ENCODE measurements around the gene AMZ1.

AMZ1 gene

GRCh38 chr7:2651847-2652735 is 35.9 kb upstream of the AMZ1 start:
- DNase-seq: no peak

DNA sequence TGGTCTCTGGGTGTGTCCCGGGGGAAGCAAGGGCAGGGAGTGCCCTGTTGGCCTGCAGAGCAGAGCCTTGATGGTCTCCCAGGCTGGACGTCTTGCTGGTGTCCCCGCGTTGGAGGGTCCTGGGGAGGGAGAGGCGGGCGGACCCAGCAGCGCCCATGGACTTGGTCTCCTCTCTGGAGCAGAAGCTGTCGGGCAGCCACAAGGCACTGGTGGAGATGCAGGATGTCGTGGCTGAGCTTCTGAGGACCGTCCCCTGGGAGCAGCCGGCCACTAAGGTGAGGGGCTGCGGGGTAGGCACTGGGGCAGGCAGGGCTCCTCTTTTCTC is 35.3 kb upstream of the AMZ1 start:
- DNase-seq: no peak

DNA sequence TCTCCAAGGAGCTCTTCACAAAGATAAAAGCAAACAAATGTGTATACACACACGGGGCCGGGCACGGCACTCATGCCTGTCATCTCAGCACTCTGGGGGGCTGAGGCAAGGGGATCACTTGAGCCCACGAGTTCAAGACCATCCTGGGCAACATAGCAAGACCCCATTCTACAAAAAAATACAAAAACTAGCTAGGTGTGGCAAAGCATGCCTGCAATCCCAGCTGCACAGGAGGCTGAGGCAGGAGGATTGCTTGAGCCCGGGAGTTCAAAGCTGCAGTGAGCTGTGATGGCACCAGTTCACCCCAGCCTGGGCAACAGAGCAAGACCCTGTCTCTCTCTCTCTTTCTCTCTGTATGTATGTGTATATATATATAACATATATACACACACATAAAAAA is 33.9 kb upstream of the AMZ1 start:
- DNase-seq: no peak

DNA sequence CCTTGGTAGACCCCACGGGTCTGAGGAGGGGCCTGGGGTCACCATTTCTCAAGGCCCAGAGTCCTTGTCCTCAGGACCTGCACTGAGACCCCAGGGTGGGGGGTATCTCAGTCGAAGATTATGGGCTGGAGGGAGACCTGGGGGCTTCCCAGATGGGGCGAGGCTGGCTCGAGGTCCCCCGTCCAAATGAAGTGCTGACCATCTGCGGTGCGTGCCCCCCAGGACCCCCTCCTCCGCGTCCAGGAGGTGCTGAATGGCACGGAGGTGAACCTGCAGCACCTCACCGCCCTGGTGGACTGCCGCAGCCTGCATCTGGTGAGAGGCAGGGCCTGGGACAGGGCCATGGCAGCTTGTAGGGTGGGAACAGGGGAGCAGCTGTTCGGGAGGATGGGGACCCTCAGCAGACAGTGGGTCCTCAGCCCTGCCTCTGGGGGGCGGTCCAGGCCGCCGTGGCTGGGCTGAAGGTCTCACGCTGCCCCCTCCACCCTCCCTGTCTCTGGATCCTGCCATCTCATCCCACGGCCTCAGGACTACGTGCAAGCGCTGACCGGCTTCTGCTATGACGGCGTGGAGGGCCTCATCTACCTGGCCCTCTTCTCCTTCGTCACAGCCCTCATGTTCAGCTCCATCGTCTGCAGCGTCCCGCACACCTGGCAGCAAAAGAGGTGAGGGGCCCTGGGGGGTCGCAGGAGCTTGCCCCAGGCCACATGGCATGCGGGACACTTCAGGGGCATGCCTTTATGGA is 32.0 kb upstream of the AMZ1 start:
- no peak for DNase-seq

DNA sequence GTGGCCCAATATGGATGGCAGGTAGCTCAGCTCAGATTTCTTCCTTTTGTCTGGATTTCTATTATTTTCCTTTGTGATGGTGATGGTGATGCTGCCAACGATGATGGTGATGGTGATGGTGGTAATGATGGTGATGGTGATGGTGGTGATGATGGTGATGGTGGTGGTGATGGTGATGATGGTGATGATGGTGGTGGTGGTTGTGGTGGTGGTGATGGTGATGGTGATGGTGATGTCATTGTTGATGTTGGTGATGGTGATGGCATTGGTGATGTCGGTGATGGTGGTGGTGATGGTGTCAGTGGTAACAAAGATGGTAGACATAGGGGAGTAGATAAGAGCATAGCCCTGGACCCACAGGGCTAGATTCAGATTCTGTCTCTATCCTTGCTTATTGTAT is 30.8 kb upstream of the AMZ1 start:
- DNase-seq: no peak

DNA sequence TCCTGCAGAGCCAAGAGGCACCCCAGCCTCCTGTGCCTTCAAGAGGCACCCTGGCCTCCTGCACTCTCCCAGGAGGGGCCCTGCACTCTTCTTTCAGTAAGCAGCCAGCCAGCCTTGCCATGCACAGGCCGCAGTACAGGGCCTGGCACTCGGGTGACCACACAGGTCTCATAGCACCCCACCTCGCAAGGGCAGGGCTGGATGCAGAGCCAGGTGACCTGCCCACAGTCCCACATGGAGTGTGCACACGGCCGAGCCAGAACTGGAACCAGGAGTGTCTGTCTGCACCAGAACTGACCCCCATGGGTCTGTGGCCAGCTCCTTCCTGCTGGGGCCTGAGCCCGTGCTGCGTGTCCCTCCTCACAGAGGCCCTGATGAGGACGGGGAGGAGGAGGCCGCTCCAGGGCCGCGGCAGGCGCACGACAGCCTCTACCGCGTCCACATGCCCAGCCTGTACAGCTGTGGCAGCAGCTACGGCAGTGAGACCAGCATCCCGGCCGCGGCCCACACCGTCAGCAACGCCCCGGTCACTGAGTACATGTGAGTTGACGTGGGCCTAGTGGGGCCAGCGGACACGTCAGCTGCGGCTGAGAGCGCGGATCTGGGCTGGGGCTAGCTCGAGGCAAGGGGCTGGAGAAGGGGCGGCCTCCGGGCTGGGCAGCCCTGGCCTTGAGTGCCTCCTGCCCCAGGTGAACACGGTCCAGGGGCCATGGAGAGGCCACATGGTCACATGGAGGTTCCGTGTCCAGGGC is 29.9 kb upstream of the AMZ1 start:
- no peak for DNase-seq

GRCh38 chr7:2658941-2659340 is 29.1 kb upstream of the AMZ1 start:
- DNase-seq: no peak

DNA sequence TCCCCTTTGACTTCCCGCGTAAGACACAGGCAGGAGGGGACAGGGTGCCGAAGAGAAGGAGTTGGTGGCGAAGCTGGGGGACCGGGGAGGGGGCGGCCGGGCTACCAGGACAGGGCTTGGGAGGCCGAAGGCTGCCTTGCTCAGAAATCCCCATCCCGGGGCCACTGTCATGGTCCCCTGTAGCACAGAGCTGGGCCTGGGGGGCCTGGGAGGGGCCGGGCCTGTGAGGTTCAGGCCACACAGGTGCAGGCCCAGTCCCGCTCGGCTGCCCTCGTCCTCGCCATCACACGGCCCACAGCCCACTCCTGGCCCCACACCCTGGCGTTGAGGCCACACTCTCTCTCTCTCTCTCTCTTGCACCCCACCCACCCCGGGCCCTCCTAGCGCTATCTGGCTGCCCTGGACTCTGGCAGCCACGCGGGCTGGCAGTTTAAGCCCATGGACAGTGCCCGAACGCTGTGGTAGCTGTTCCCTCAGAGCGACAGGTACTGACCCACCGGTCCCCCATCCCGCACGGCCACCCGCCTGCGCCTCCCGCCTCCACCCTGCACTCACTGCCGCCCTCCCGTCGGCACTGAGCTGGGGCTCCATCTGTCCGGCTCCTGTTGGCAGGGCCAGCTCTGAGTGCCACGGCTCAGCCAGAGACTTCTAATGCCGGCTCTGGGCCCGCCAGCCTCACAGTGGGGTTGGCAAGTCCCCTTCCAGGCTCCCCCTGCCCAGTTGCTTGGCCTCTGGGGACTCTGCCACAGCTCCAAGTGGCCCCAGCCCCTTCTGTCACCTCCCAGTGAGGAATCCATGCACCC is 28.2 kb upstream of the AMZ1 start:
- DNase-seq: no peak

DNA sequence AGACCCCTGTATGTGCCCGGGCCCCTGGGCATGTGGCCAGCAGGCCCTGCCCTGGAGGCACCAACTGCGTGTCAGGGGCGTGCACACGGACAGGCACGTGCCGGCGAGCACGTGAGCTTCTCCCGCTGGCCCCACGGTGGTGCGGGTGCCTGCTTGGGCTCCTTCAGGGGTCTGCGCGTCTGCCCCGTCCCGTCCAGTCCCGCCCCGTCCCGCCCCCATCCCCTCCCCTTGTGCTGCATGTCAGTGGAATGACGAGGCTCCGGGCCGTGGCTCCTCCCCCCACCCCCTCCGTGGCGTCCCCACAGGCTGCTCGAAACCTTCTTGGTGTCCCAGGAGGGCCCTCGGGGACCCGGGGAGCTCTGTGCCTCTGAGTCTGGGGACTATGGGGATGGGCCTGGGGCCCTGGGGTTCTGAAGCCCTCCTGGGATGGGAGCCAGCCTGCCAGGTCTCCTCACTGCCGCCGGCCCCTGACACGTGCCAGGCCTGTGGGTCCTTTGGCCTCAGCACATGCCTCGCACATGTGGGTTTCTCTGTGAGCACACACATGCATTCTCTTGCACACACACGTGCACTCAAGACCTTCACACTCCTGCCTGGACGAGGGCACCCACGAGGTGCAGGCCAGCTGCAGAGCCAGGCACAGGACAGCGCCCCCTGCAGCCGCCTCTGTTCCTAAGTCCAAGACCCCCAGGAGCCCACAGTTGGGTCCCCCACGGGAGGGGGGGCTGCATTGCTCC is 27.5 kb upstream of the AMZ1 start:
- no peak for DNase-seq

DNA sequence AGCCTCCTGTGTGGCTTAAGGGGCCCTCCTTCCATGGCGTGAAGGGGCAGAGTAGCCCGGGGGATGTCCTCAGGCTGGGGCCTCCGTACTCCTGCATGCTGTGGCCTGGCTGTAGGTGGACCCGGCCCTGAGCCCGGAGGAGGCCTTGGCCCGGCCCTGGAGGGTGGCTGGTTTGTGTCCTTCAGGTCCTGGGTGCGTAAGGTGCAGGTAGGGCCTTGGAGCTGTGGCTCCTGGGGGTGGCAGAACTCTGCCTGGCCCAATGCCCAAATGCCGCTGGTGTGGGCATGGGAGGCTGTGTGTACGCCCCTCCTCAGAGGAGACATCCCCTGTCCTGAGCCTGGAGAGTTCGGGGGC is 26.9 kb upstream of the AMZ1 start:
- DNase-seq: no peak

- no peak for DNase-seq
Measured at GRCh38 chr7:2661602-2662272, 26.3 kb upstream of the AMZ1 start.

DNA sequence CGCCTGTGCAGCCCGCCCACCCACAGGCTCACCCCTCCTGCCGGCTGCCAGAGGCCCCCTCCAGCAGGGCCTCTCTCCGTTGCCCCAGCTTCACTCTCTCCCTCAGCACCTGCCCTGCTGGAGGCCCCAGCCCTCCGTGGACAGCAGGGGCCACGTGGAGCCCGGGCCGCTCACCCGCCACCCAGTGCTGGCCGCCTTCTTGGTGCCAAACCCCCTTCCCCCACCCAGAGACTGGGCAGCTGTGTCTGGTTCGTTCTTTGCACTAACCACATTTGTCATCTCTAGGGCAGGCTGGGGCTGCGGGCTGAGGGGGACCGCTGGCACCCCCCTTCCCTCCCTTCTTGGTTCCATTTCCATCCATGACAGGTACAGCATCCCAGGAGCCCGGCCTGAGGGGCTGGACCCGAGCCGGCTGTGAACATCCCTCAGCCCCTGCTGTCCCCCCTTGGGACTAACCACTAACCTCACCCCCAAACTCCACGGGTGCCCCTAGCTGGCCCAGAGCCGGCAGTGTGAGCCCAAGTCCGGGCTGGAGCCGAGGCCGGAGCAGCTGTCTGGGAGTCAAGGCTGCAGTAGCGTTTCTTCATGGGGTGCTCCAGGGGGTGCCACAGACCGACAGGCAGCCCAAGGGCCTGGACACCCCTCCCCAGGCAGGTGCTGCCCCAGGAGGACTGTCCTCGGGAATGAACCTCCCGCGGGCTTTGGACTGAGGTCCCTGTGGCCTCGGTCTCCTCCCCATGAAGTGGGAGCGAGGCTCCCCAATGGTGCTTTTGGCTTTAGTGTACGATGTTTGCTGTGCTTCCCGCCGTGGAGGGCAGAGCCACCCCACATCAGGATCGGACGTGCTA is 25.5 kb upstream of the AMZ1 start:
- no peak for DNase-seq

DNA sequence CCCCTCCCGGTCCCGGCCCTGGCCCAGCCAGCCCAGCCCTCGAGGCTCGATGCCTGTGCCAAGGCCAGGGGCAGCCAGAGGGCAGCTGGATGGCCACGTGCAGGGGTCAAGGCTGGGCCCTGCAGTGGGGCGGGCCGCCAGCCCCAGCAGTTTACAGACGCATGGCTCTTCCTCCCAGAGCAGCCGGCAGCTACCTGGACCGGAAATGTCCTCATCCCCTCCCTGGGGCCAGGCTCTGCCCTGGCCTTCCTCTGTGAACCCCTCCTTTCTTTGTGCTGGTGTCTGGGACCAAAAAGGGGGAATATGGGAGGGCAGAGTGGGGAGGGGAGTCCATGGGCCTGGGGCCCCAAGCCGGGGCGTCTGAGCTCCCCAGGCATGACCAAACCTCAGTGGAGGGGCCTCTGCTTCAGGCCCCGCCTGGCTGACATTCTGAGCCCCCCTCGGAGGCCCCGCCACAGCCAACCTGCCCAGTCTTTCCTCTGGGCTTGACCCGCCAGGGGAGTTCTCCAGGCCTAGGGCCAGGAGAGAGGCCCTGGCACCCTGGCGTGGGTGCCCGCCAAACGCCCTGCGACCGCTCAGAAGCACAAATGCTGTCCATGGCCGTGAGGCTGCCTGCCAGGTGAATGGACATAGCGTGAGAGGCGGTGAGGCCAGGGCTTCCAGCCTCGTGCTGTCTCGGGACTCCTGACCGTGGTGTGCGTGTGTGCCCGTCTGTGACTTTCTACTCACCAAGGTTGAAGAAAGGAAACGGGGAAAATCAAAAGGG is 24.7 kb upstream of the AMZ1 start:
- DNase-seq: no peak

- DNase-seq: no peak
Measured at GRCh38 chr7:2663960-2664359, 24.0 kb upstream of the AMZ1 start.

DNA sequence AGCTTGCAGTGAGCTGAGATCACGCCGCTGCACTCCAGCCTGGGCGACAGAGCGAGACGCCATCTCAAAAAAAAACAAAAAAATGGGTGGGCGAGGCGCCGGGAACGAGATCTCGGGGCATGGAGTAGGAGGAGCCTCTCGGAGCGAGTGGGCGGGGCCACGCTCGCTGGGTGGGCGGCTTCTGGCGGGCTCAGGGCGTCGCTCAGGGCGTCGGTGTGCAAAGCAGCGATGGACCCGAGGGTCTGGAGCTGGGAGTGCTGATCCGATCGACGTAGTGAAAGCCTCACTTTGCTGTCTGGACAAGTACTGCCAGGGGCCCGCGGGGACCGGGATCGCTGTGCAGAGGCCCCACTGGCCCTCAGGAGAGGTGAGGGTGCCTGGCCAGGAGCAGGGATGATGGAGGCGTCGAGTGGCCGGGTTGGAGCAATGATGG is 22.6 kb upstream of the AMZ1 start:
- DNase-seq: no peak

GRCh38 chr7:2666155-2666554 is 21.8 kb upstream of the AMZ1 start:
- no peak for DNase-seq

- DNase-seq: no peak
Measured at GRCh38 chr7:2666588-2667250, 21.3 kb upstream of the AMZ1 start.

GRCh38 chr7:2667843-2668242 is 20.2 kb upstream of the AMZ1 start:
- DNase-seq: no peak

DNA sequence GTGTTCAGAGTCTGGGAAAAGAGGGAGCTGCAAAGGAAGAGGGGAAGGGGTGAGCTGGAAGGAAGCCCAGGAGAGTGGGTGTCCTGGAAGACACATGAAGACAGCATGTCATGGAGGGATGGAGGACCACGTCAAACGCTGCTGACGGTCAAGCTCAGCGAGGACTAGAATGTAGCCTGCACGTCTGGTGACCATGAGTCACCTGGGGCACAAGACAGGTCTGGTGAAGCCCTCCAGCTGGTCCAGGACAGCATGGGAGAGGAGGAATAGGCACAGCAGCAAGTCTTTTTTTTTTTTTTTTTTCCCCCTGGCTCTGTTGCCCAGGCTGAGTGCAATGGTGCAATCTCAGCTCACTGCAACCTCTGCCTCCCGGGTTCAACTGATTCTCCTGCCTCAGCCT is 19.6 kb upstream of the AMZ1 start:
- no peak for DNase-seq

All from activated CD4-positive, alpha-beta T cell treated with anti-CD3 and anti-CD28 coated beads, Interleukin-2, Interleukin-6, amounts not matched to agents 100 ng/mL and 50 ng/mL, durations not matched to agents 16 hours and 8 hours (primary cell).